Stimulated activated CD4-positive, alpha-beta T cell treated with anti-CD3 and anti-CD28 coated beads, Interleukin-2, amount 100 ng/mL, for 4 hours (primary cell): ENCODE measurements around the gene RESP18.
A peak's percentile ranks its signal among the peaks of the same experiment; 100 is the strongest.

ENCODE experiments used
- DNase-seq: peaks from one replicate; pipeline ENCODE4 v3.0.0-alpha.2; 2020; ENCODE audit warnings: low read depth

The RESP18 gene

DNA sequence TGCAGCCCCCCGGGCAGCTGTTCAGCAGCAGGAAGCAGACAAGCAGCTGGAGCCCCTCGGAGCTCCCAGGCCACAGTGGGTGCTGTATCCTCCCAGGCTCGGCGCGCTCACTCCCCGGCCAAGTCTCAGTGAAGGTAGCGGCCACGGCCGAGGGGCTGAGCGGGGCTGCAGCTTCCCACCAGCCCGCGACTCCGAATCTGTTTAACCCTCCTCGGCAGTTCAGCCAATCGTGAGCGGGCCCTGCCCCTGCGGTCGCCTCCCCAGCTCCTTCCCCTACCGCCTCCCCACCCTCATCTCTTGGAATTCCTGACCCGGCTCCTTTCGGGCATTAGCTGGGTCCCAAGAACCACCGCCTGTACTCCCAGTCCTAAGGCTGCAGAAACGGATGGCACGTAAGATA lies at the start of gene RESP18:
Gene RESP18, minus strand, starts transcription at position 203 of the 400 bp plus-strand sequence.
- DNase-seq: no peak

DNA sequence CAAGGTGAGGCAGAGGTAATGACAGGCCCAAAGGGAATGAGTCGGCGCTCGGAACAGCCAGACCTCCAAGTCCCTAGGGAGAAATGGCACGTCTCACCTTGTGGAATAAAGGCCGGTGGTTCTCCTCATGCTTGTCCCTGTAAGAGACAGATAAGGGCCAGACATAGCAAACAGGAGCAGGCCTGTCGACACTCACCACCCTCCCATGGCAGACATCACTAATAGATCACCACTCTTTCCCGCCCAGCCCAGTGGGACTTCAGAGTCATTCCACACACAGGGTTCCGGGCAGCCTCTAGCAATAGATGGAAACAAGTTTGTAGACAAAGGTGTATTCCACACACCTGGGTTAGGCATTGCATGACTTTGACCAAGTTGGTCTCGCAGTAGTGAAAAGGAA lies 48.9 kb upstream of the RESP18 start:
- DNase-seq: no peak

DNA sequence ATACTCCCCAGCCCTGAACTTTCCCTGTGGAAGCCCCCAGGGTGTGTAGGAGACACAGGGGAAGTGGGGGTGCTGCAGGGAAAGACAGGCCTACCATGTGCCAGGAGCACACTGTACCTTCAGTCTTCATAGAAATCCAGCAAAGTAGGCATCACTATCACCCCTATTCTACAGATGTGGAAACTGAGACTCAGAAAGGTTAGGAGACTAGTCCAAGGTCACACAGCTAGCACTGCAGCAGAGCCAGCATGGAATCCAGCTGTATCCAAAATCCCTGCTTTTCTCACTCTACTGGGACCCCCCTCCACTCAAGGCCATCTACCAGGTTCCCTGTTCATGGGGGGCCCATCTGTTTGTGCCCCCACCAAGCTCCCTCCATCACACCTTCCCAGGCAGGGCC lies 48.4 kb upstream of the RESP18 start:
- DNase-seq: no peak

GRCh38 chr2:219378163-219378851 lies 45.8 kb upstream of the RESP18 start:
- DNase-seq: no peak

- DNase-seq: no peak
Measured at GRCh38 chr2:219369447-219369861, 36.9 kb upstream of the RESP18 start.

GRCh38 chr2:219368690-219369191 lies 36.2 kb upstream of the RESP18 start:
- no peak for DNase-seq

DNA sequence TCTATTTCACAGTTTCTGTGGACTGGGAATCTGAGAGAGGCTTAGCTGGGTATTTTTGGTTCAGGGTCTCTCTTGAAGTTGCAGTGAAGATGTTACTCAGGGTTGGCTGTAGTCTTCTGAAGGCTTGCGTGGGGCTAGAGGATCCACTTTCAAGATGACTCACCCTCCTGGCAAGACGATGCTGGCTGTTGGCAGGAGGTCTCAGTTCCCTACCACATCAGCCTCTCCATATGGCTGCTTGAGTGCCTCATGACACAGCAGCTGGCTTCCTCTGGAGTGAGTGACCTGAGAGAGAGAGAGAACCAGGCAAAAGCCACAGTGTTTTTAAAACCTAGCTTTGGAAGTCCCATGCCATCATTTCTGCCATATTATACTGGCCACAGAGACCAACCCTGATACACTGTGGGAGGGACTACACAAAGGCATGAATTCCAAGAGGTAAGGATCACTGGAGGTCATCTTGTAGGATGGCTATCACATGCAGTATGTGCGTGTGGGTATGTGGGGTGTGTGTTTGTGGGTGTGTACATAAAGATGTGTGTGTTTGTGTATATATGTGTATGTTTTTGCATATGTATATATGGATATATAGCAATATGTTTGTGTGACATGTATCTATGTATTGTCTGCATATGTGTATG lies 30.1 kb upstream of the RESP18 start:
- no peak for DNase-seq

- DNase-seq: no peak
Measured at GRCh38 chr2:219362072-219362471, 29.5 kb upstream of the RESP18 start.

DNA sequence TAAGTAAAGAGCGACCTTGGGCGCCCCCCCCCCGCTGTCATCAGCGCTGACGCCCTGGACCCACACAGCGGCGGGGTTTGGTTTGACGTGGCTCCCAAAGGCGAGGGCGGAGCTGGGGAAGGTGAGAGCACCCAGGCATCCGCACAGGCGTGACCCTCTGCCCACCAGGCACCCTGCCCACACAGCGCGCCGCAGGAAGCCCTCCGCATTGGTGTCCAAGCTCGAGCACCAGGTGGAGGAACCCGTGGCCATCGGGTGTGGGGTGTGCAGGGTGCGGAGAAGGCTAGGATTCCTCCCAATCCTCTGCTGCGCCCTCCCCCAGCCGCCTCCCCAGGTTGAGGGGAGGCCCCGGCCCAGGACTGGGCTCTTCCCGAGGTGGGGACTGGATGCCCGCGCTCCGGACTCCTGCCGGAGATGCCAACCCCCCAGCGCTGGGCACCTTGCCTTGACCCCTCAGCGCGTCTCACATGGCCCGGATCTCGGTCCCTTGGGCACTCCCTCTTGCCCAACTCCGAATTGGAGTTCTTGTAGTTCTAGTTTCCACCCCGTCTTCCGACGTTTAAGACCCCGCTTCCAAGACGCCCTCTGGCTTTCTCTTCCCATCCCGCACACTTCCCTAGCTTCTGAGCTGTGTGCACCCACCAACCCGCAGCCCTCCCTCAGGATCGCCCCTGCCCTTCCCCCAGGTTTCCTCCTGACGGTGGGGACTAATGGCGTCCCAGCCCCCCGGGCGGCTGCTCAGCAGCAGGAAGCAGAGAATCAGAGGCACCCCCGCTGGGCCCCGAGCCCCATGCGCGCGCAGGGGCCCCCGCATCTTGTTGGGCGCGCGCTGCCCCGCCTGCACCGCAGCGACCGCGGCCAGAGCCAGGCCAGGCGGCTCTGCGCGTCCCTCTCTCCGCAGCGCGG lies 25.9 kb upstream of the RESP18 start:
- no peak for DNase-seq

DNA sequence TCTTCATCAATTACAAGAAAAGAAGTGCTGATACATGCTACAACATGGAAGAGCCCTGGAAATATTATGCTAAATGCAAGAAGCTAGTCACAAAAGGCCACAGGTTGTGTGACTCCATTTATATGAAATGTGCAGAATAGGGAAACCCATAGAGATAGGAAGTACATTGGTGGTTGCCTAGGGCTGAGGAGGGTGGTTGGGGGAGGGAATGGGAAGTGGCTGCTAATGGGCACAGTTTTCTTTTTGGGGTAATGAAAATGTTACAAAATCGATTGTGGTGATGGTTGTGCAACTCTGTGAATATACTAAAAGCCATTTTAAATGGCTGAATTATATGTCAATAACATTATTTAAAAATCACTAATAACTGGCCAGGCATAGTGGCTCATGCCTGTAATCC lies 24.3 kb upstream of the RESP18 start:
- DNase-seq: no peak

GRCh38 chr2:219354582-219354981 lies 22.0 kb upstream of the RESP18 start:
- DNase-seq: no peak

DNA sequence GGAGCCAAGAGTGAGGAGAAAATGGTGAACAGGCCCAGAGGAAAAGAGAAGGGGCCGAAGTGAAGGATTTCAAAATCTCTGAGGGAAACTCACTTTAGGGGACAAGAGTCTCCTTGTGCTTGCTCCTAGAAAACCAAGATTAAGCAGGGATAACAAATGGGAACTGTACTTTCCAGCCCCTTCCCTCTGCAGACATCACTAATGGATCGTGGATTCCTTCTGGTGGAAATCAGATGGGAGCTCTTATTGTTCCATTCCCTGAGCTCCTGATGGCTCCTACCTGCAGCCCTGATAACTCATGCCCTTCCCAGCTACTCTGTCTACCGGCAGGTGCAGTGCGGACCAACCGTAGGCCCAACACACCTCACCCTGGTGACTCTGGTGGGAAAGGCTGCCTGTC lies 20.6 kb upstream of the RESP18 start:
- no peak for DNase-seq

DNA sequence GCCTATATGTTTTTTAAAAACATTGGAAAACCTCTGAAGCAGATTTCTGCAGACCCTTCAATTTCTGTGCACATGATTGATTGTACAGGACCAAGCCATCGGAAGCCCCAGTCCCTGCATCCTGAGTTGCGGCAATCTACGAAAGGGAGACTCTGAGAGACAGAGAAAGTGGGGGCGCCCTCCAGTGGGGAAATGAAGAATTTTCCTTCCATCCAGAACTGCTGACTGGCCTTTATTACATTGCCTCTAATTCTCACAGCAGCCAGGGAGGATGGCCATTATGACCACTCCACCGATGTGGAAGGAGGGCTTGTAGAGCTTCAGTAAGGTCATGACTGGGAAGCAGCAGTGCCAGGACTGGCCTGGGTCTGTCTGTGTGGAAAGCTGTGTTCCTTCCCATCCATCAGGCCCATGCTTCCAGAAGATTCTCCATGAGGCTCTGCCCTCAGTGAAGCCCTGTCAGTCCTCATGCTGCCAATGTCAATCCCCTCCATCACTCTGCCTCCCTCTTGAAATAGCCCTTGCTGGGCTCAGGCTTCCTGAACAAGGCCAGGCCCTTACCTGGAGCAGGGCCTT lies 20.0 kb upstream of the RESP18 start:
- peak; percentile 36 for DNase-seq

DNA sequence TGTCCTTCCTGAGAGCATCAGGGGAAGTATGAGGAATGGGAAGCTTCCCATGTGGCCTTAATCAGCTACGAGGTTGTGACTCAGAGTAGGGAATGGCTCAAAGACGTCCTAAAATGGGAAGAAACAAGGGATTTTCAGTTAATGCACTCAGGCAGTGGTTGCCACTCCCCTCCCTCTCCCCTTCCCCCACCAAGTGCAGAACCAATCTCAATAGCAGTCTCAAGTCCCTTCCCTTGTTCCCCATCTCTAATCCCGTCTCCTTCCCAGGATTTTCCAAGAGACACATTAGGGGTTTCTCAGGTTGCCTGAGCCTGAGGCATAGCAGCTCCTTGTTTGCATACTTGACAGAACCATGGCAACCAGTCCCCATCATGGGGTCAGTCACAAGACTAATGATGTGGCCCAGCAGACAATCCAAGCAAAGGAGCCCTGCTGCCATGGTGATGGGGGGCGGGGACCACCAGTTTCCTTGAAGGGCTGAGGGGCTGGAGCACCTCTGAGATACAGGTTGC lies 18.2 kb upstream of the RESP18 start:
- DNase-seq: no peak

DNA sequence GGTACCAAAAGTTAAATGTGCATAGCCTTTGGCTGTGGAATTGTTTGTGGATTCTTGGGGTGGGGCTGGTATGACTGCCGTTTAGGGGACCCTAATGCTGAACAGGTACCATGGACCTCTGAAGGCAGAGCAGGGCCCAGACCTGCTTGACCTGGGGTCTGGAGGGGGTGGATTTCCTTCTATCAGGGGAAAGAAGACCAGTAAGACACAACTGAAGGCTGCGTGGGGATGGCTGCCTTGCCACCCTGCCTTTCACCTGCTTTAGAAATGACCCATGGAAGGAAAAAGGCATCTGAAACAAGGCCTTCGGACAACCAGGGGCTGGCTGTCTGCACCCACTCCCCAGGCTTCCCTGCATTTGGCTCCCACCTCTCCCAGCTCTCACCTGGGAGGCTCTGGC lies 17.7 kb upstream of the RESP18 start:
- no peak for DNase-seq

- DNase-seq: no peak
Measured at GRCh38 chr2:219344751-219345430, 12.3 kb upstream of the RESP18 start.

GRCh38 chr2:219335373-219335786 lies 2.8 kb upstream of the RESP18 start:
- DNase-seq: no peak

DNA sequence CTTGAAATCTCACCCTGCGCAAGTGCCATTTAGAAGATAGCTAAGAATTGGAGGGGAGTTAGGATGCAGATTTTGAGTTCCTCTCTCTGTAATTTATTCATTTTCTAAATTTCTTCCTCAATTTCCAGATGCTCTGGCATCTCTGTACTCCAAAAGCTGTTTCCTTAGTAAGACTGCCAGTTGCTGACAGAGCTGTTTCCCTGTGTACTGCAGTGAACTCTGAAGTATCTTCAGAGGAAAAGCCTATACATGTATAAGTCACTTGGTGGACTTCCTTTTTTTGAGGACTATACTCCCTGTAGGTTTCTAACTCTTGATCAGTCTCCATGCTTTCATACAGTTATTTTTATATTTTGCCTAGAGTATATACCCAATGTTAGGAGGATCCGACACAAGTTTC lies 1.5 kb upstream of the RESP18 start:
- DNase-seq: no peak

DNA sequence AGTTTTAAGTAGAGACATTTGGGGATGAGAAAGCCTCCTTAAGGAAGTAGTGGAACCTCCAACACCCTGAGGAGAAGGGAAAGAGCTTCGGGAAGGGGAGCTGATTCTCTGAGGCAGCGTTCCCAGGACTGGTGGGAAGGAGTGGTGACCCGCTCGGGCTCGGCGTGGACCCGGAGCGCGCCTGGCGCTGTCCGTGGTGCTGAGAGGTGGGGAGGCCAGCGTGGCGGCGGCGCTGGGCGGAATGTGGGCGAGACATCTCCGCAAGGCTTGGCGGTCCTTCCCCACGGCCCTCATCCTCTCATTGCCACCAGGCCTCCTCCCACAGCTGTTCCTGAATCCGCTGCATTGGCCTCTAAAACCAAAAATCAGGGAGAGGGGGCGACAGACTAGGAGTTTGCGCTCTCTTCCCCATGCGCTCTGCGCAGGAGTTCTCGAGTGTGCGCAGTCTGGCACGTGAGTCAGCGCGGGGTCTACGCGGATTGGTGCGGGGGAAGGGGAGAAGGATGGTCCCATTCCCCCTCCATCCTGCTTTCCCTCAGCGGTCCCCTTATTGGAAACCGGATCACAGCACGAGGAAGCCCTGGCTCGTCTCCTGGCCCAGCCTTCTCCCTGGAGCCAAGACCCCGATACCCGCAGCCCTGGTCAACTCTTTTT lies 857 bp downstream of the RESP18 start:
- DNase-seq: no peak

DNA sequence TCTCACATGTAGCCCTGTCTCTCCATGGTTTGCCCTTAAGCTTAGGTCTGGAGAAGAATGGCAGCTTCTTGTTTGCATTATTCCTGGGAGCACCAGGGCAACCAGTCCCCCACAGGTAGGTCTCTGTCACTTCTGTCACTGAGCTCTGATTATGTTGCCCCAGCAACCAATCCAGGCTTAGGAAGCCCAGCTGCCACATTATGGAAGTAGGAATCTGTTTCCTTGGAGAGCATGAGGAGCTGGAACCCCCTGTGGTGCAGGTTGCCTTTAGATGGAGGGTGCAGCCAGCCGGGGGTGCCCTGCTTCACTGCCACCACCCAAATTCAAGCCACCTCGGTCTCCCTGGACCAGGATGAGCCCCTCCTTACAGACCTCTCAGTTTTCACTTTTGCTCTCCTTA lies 4.8 kb downstream of the RESP18 start:
- DNase-seq: no peak
